ENCODE results near the gene ZNF70. TPM values are rescaled to one million over a fixed set of nuclear protein-coding genes. Genes with fewer than 3 reads are reported as not detected.

The ZNF70 gene
- total and polyA plus RNA-seq, 7 donors = 0.23 to 5.5 (median 2.6) TPM

- Histone ChIP-seq H3K36me3 (peaks cover 0 to 41% (median 29%) of the 10 kb centered on the region in 4 donors), H3K27me3 (no peaks in the 10 kb centered on the region), H3K9me3 (no peaks in the 10 kb centered on the region), H3K4me3 (no peak overlapping the region), H3K4me1 (peaks cover 0 to 56% (median 45%) of the 10 kb centered on the region in 4 donors), H3K27ac (peak overlapping the region; percentile 26 to 76 (median 62))
- intact Hi-C loops (cut with DNase I) = no loop called here
- 67 to 76% methylated on average over 11 of the region's 11 CpGs for WGBS, 2 donors
- TF ChIP-seq POLR2A (IDR thresholded peaks at IDR 0.05) (no peak), POLR2AphosphoS5 (IDR thresholded peaks at IDR 0.05) (no peak), EP300 (IDR thresholded peaks at IDR 0.05) (no peak)
- no peak for DNase-seq
These were observed 40.2 kb upstream of the ZNF70 start for GRCh38 chr22:23790819-23791737.

- Histone ChIP-seq H3K27me3 (no peaks in the 10 kb centered on the region), H3K4me1 (peaks cover 0 to 58% (median 49%) of the 10 kb centered on the region in 4 donors), H3K36me3 (peaks cover 0 to 27% (median 20%) of the 10 kb centered on the region in 4 donors), H3K9me3 (no peaks in the 10 kb centered on the region), H3K4me3 (no peak overlapping the region), H3K27ac (peak overlapping the region in 2 of 4 donors; percentile 1 to 76)
- 87 to 93% methylated on average over 4 of the region's 4 CpGs for WGBS, 2 donors
- TF ChIP-seq POLR2AphosphoS5 (IDR thresholded peaks at IDR 0.05) = no peak
- TF ChIP-seq EP300 (IDR thresholded peaks at IDR 0.05) = no peak
- no peak for TF ChIP-seq CTCF (IDR thresholded peaks at IDR 0.05)
- no peak for TF ChIP-seq POLR2A (IDR thresholded peaks at IDR 0.05)
- no peak for DNase-seq
- intact Hi-C loops (cut with DNase I) = no loop called here
These were observed 38.7 kb upstream of the ZNF70 start for GRCh38 chr22:23789638-23790037.

GRCh38 chr22:23789121-23789520 is 38.2 kb upstream of the ZNF70 start:
- intact Hi-C loops (cut with DNase I) = no loop called here
- no peaks in the 10 kb centered on the region for H3K9me3 ChIP-seq
- no peak for DNase-seq
- WGBS, 2 donors = 62 to 81% methylated on average over 4 of the region's 4 CpGs
- peaks cover 0 to 58% (median 49%) of the 10 kb centered on the region in 4 donors for H3K4me1 ChIP-seq
- TF ChIP-seq CTCF (IDR thresholded peaks at IDR 0.05) (no peak), POLR2A (IDR thresholded peaks at IDR 0.05) (no peak), EP300 (IDR thresholded peaks at IDR 0.05) (no peak), POLR2AphosphoS5 (IDR thresholded peaks at IDR 0.05) (no peak)
- H3K27me3 ChIP-seq = no peaks in the 10 kb centered on the region
- H3K36me3 ChIP-seq = peaks cover 0 to 22% (median 15%) of the 10 kb centered on the region in 4 donors
- no peak overlapping the region for H3K27ac ChIP-seq
- H3K4me3 ChIP-seq = no peak overlapping the region

GRCh38 chr22:23787910-23788309 is 37.0 kb upstream of the ZNF70 start:
- peaks cover 0 to 11% (median 6%) of the 10 kb centered on the region in 4 donors for H3K36me3 ChIP-seq
- TF ChIP-seq POLR2A (IDR thresholded peaks at IDR 0.05) (no peak), POLR2AphosphoS5 (IDR thresholded peaks at IDR 0.05) (no peak), CTCF (IDR thresholded peaks at IDR 0.05) (no peak), EP300 (IDR thresholded peaks at IDR 0.05) (no peak)
- intact Hi-C loops (cut with DNase I) = loop anchor here (2.0 kb wide), 1 partner anchor 19 kb away; no protein-coding TSS in a partner anchor
- peak overlapping the region; percentile 99 to 100 (median 100) for H3K27ac ChIP-seq
- DNase-seq = no peak
- H3K4me1 ChIP-seq = peaks cover 0 to 58% (median 49%) of the 10 kb centered on the region in 4 donors
- no peaks in the 10 kb centered on the region for H3K9me3 ChIP-seq
- H3K4me3 ChIP-seq = peak overlapping the region; percentile 88 to 99 (median 97)
- H3K27me3 ChIP-seq = no peaks in the 10 kb centered on the region
- 43 to 68% methylated on average over 3 of the region's 3 CpGs for WGBS, 2 donors

GRCh38 chr22:23787600-23787896 is 36.6 kb upstream of the ZNF70 start:
- H3K9me3 ChIP-seq = no peaks in the 10 kb centered on the region
- no peak for TF ChIP-seq POLR2A (IDR thresholded peaks at IDR 0.05)
- H3K27me3 ChIP-seq = no peaks in the 10 kb centered on the region
- intact Hi-C loops (cut with DNase I) = loop anchor here (2.0 kb wide), 1 partner anchor 19 kb away; no protein-coding TSS in a partner anchor
- 1 to 3% methylated on average over 5 of the region's 5 CpGs for WGBS, 2 donors
- H3K27ac ChIP-seq = peak overlapping the region; percentile 99 to 100 (median 100)
- H3K36me3 ChIP-seq = peaks cover 0 to 8% (median 5%) of the 10 kb centered on the region in 4 donors
- H3K4me3 ChIP-seq = peak overlapping the region; percentile 88 to 99 (median 97)
- H3K4me1 ChIP-seq = peaks cover 0 to 58% (median 49%) of the 10 kb centered on the region in 4 donors
- DNase-seq = no peak
